ENCODE data around the gene PRSS12. TPM values are rescaled to one million over a fixed set of nuclear protein-coding genes. Genes with fewer than 3 reads are reported as not detected.
A peak's percentile ranks its signal among the peaks of the same experiment; 100 is the strongest.

PRSS12 gene
- total and polyA plus RNA-seq, 2 experiments from 2014 or later: 5.5 to 12.9 TPM

- Histone ChIP-seq H3K36me3 (ENCODE audit: insufficient read depth) (peaks cover 15% of the 10 kb centered on the region; the same call in 1 of the 2 replicates), H3K27ac (ENCODE audit: low read depth) (no peak overlapping the region), H3F3A (replicated peaks; ENCODE audit: low read depth) (peaks cover 20% of the 10 kb centered on the region), H3K27me3 (ENCODE audit: insufficient read depth) (no peaks in the 10 kb centered on the region), H3K4me2 (peak overlapping the region; percentile 72), H3K9me2 (ENCODE audit: insufficient read depth) (no peaks in the 10 kb centered on the region), H3K4me1 (ENCODE audit: insufficient read depth) (peaks cover 23% of the 10 kb centered on the region), H3K79me2 (replicated peaks; ENCODE audit: insufficient read depth) (peaks cover 15% of the 10 kb centered on the region), H4K20me1 (replicated peaks; ENCODE audit: insufficient read depth) (peaks cover 5% of the 10 kb centered on the region; the same call in 1 of the 2 replicates), H2AFZ (no peak overlapping the region), H3K4me3 (peak overlapping the region; percentile 95; the same call in 1 of the 2 replicates)
- Mint-ChIP-seq H3K27ac (no peak overlapping the region), H3K9me3 (peaks cover 3% of the 10 kb centered on the region; the same call in 2 of the 3 replicates), H3K27me3 (ENCODE audit: insufficient read depth, low read depth, poor library complexity) (peaks cover 14% of the 10 kb centered on the region), H3K4me1 (peaks cover 18% of the 10 kb centered on the region), H3K4me3 (peak overlapping the region; percentile 91), H3K36me3 (ENCODE audit: low read depth) (peaks cover 38% of the 10 kb centered on the region)
- DNase-seq (ENCODE audit: low spot score): no peak
- ATAC-seq: no peak
- TF ChIP-seq CTCF (conservative IDR thresholded peaks at IDR 0.05; ENCODE audit: low read depth in 2 of 2) (no peak), EZH2 (IDR thresholded peaks at IDR 0.05; ENCODE audit: low read depth, unreplicated experiment) (no peak), STAT1 (IDR thresholded peaks at IDR 0.05; ENCODE audit: unreplicated experiment) (no peak), ZNF331 (CRISPR knock-in tag; IDR thresholded peaks at IDR 0.05; ENCODE audit: low read depth) (no peak), JUNB (IDR thresholded peaks at IDR 0.05; ENCODE audit: unreplicated experiment) (no peak), ETS1 (IDR thresholded peaks at IDR 0.05) (no peak), EZH2phosphoT487 (IDR thresholded peaks at IDR 0.05; ENCODE audit: unreplicated experiment) (no peak), ZNF462 (CRISPR knock-in tag; IDR thresholded peaks at IDR 0.05) (no peak), POLR2AphosphoS5 (IDR thresholded peaks at IDR 0.05; ENCODE audit: low read depth) (no peak), ZNF114 (CRISPR knock-in tag; IDR thresholded peaks at IDR 0.05) (no peak), CREB1 (CRISPR knock-in tag; IDR thresholded peaks at IDR 0.05; ENCODE audit: low read depth) (no peak), NANOG (IDR thresholded peaks at IDR 0.05; ENCODE audit: borderline replicate concordance) (no peak), REST (IDR thresholded peaks at IDR 0.05; ENCODE audit: unreplicated experiment) (no peak)
Measured at GRCh38 chr4:118277243-118277642, 75.6 kb downstream of the PRSS12 start.

All from GM23338 (cell line).